Nephron progenitor cell (in vitro differentiated cells): ENCODE measurements around the gene BRI3.

Source experiments
- DNase-seq: peaks from one replicate; pipeline ENCODE4 v3.0.0; 2021
- H3K27ac Mint-ChIP-seq: 2 replicates; pipeline ENCODE4 v1.8.0; 2021; ENCODE audit warnings: mild to moderate bottlenecking, moderate library complexity, mixed read lengths
- H3K27me3 Mint-ChIP-seq: 2 replicates; pipeline ENCODE4 v1.8.0; 2021; ENCODE audit warnings: mild to moderate bottlenecking, low read depth, mixed read lengths; ENCODE audit not compliant: poor library complexity
- H3K36me3 Mint-ChIP-seq: 2 replicates; pipeline ENCODE4 v1.8.0; 2021; ENCODE audit warnings: low read depth, mixed read lengths
- H3K4me1 Mint-ChIP-seq: 2 replicates; pipeline ENCODE4 v1.8.0; 2021; ENCODE audit warnings: mixed read lengths
- H3K4me3 Mint-ChIP-seq: 2 replicates; pipeline ENCODE4 v1.8.0; 2021; ENCODE audit warnings: mild to moderate bottlenecking, moderate library complexity, mixed read lengths
- H3K9me3 Mint-ChIP-seq: 2 replicates; pipeline ENCODE4 v1.8.0; 2021; ENCODE audit warnings: mild to moderate bottlenecking, moderate library complexity, mixed read lengths
- TF ChIP-seq, protein P1 (sequence below): fragments of 200-600 bp; sonication (generic); IDR thresholded peaks from 2 replicates; pipeline ENCODE4 v1.5.0; 2021; ENCODE audit warnings: antibody characterized with exemption

The BRI3 gene

DNA sequence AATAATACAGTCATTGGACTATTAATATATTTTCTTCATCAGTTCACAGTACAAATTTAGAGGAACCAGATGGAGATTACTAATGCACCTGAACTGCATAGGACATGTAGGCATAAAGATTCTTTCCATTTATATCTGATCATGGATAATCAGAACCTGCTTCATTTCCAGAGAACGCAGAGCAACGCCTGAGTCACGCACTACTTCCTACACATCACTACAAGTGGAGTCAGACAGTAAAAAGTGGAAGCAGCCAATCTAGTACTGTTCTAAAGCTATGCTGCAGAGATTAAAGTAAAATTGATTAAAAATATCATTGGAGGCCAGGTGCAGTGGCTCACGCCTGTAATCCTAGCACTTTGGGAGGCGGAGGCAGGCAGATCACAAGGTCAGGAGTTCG, 43.3 kb downstream of the BRI3 start:
- H3K4me3 Mint-ChIP-seq = no peak overlapping the region
- no peak overlapping the region for H3K27ac Mint-ChIP-seq
- no peak for DNase-seq
- H3K9me3 Mint-ChIP-seq = peaks cover 2% of the 10 kb centered on the region
- H3K4me1 Mint-ChIP-seq = peaks cover 28% of the 10 kb centered on the region
- peaks cover 21% of the 10 kb centered on the region for H3K27me3 Mint-ChIP-seq
- TF ChIP-seq, protein P1, sequence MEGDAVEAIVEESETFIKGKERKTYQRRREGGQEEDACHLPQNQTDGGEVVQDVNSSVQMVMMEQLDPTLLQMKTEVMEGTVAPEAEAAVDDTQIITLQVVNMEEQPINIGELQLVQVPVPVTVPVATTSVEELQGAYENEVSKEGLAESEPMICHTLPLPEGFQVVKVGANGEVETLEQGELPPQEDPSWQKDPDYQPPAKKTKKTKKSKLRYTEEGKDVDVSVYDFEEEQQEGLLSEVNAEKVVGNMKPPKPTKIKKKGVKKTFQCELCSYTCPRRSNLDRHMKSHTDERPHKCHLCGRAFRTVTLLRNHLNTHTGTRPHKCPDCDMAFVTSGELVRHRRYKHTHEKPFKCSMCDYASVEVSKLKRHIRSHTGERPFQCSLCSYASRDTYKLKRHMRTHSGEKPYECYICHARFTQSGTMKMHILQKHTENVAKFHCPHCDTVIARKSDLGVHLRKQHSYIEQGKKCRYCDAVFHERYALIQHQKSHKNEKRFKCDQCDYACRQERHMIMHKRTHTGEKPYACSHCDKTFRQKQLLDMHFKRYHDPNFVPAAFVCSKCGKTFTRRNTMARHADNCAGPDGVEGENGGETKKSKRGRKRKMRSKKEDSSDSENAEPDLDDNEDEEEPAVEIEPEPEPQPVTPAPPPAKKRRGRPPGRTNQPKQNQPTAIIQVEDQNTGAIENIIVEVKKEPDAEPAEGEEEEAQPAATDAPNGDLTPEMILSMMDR = no peak
- peaks cover 6% of the 10 kb centered on the region for H3K36me3 Mint-ChIP-seq

DNA sequence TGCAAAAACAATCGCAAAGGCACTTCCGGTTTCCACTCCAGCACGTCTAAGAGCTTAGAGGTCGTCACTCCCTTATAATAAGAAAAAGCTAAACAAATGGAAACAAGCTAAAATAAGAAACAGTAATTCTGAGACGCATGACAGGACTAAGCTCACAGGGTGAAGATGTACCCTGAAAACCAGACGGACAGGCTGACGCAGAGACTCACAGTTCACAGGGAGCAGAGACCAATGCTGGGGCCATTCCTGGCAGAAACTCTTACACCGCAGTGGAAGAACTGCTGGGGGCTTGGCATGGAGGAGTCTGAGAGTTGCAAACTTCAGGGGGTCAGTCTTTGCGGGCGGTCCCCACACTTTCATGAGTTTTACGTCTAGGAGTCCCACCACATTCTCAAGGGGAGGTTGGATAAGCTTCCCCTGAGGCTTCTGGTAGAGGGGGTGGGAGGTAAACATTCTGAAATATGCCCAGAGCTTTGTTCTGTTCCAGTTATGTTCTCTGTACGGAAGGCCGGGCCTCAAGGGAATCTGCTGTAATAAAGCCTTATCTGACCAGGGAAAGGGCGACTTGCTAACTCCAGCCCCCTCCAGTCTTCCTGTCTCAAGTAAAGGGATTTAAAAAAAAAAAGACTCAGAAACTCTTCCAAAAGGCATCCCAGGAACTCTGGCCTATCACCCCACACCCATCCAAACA, 47.8 kb downstream of the BRI3 start:
- TF ChIP-seq, protein P1 = no peak
- Mint-ChIP-seq H3K9me3 (peaks cover 31% of the 10 kb centered on the region), H3K27me3 (peaks cover 13% of the 10 kb centered on the region), H3K4me3 (no peak overlapping the region), H3K36me3 (peaks cover 36% of the 10 kb centered on the region), H3K4me1 (peaks cover 16% of the 10 kb centered on the region), H3K27ac (peak overlapping the region; percentile 87)
- no peak for DNase-seq

DNA sequence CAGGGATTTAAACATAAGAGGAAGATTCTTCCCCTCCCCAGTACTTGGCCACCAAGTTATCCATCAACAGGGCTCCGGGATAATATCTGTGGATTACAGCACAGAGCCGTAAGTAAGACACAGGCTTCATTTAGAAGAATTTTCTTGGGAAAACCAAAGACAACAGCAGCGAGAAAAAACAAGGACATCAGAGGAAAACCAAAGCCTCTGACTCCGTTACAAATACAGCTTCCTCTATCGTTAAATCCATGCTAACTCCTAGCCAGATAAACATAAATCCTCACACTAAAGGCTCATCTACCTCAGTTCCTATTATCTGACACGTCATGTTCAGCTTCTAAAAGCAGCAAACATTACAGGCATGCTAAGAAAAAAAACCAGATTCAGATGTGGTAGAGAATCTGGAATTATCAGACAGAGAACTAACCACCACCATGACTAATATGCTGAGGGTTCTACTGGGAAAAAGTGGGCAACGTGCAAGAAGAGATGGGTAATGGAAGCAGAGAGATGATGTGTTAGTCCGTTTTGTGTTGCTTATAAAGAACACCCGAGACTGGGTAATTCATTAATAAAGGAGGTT, 48.4 kb downstream of the BRI3 start:
- H3K36me3 Mint-ChIP-seq = peaks cover 36% of the 10 kb centered on the region
- no peak for DNase-seq
- peaks cover 31% of the 10 kb centered on the region for H3K9me3 Mint-ChIP-seq
- H3K4me1 Mint-ChIP-seq = peaks cover 16% of the 10 kb centered on the region
- TF ChIP-seq, protein P1 = no peak
- no peak overlapping the region for H3K4me3 Mint-ChIP-seq
- peak overlapping the region; percentile 87 for H3K27ac Mint-ChIP-seq
- peaks cover 9% of the 10 kb centered on the region for H3K27me3 Mint-ChIP-seq

DNA sequence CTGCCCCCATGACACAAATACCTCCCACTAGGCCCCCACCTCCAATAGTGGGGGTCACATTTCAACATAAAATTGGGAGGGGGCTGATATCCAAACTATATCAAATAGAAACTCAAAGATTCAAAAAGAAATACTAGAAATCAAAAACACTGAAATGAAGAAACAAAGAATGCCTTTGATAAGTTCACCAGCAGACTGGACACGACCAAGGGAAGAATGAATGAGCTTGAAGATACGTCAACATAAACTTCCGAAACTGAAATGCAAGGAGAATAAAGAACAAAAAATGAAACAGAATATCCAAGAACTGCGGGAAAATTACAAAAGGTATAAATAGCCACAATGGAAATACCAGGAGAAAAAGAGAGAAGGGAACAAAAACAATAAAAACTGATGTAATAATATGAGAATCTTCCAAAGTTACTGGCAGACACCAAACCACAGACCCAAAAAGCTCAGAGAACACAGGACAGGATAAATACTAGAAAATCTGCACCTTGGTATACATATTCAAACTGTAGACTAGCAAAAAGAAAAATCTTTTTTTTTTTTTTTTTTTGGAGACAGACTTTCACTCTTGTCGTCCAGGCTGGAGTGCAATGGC, 49.5 kb downstream of the BRI3 start:
- DNase-seq = no peak
- Mint-ChIP-seq H3K4me3 (no peak overlapping the region), H3K27ac (no peak overlapping the region), H3K9me3 (peaks cover 31% of the 10 kb centered on the region), H3K36me3 (peaks cover 36% of the 10 kb centered on the region), H3K27me3 (peaks cover 3% of the 10 kb centered on the region), H3K4me1 (peaks cover 20% of the 10 kb centered on the region)
- TF ChIP-seq, protein P1 = no peak

DNA sequence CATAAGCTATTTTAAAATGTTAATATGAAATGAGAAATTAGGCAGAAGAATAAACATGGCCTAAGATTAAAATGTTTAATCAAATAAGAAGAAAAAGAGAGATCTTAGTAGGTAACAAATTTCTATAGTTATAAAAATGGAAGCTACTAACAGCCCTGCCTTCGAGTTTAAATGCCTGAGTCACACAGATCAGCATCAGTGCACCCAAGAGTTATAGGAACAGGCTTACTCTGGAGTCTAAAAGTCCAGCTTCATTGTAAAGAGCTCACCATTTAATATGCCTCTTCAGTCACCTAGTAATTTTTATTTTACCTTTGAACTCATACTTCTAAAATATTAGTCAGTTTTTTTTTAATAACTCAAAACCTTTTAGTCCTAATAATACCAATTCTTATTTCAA, 52.6 kb downstream of the BRI3 start:
- no peak for DNase-seq
- Mint-ChIP-seq H3K9me3 (peaks cover 32% of the 10 kb centered on the region), H3K36me3 (peaks cover 38% of the 10 kb centered on the region), H3K27ac (no peak overlapping the region), H3K27me3 (peaks cover 3% of the 10 kb centered on the region), H3K4me1 (peaks cover 16% of the 10 kb centered on the region), H3K4me3 (no peak overlapping the region)
- TF ChIP-seq, protein P1 = no peak
